GM12878 (cell line): ENCODE results near the gene IQGAP2. TPM values are rescaled to one million over a fixed set of nuclear protein-coding genes. Genes with fewer than 3 reads are reported as not detected.

Experiments used
- BCL3 ChIP-seq: IDR thresholded peaks from 2 replicates; pipeline ENCODE4 v1.6.1; 2011; ENCODE audit warnings: borderline replicate concordance, low read depth, mild to moderate bottlenecking, moderate library complexity, low read length; ENCODE audit not compliant: insufficient read depth, poor library complexity, severe bottlenecking
- CREM ChIP-seq: IDR thresholded peaks from 2 replicates; pipeline ENCODE4 v1.6.1; 2014; ENCODE audit warnings: antibody characterized with exemption, low read depth
- IKZF2 ChIP-seq, 2 experiments: fragments of 450-650 bp; IDR thresholded peaks; 2 replicates each; pipeline ENCODE4 v1.6.1; 2017; ENCODE audit warnings: mild to moderate bottlenecking in 2 of 2, moderate library complexity in 2 of 2
- KAT2A ChIP-seq: conservative IDR thresholded peaks from 2 replicates; pipeline ENCODE4 v1.6.1; 2011; ENCODE audit warnings: low read depth, low read length; ENCODE audit not compliant: control insufficient read depth
- NRF1 ChIP-seq: conservative IDR thresholded peaks from 2 replicates; pipeline ENCODE4 v1.6.1; 2011; ENCODE audit warnings: mild to moderate bottlenecking, low read depth, low read length, improper control_type of control experiment
- RCOR1 ChIP-seq: conservative IDR thresholded peaks from 2 replicates; pipeline ENCODE4 v1.6.1; 2012; ENCODE audit warnings: low read depth, low read length, improper control_type of control experiment
- SMARCA5 ChIP-seq: fragments of 450-650 bp; IDR thresholded peaks from 2 replicates; pipeline ENCODE4 v1.6.1; 2017; ENCODE audit warnings: mild to moderate bottlenecking
- STAT3 ChIP-seq: IDR thresholded peaks from 2 replicates; pipeline ENCODE4 v1.6.1; 2011; ENCODE audit warnings: low read depth, low read length, improper control_type of control experiment
- ZBTB4 ChIP-seq: fragments of 450-650 bp; formaldehyde crosslinking; IDR thresholded peaks from 2 replicates; pipeline ENCODE4 v1.4.0; 2022; ENCODE audit warnings: mild to moderate bottlenecking, moderate library complexity
- ZNF384 ChIP-seq: IDR thresholded peaks from 2 replicates; pipeline ENCODE4 v1.6.1; 2012; ENCODE audit warnings: low read depth, mild to moderate bottlenecking, low read length, improper control_type of control experiment, borderline replicate concordance
- polyA plus RNA-seq, 11 experiments: library from polyadenylated mRNA; depleted of rRNA in 4 of 11; unstranded in 6 of 11; stranded (reverse) in 5 of 11; fragments of >200 nt; fragmentation: Nextera tagmentation in 4 of 11; fragmentation: Illumina TruSeq in 1 of 11; extraction: Ambion mirVana in 4 of 11; extraction: Trizol in 1 of 11; gene quantifications; 1 replicate in 1 of 11; 2 replicates in 10 of 11; pipeline versions ENCODE4 v1.2.1 to v1.2.3, GENCODE V29; 2011 to 2016; ENCODE audit warnings: inconsistent platforms in 2 of 11, missing spikeins in 2 of 11, low read depth in 1 of 11
- total RNA-seq, 4 experiments: library from RNA; depleted of rRNA in 3 of 4; stranded (reverse); fragments of >200 nt in 3 of 4; fragmentation: Illumina TruSeq in 1 of 4; extraction: Trizol in 1 of 4; gene quantifications; 2 replicates each; pipeline versions ENCODE4 v1.2.1 to v1.2.3, GENCODE V29; 2013 to 2021

Gene IQGAP2
- total and polyA plus RNA-seq, 10 of the 15 experiments (the other 5 are each of a cell fraction or from before 2014, with no cell fraction given) = 14.5 to 41.4 (median 21.8) TPM

- no peak for TF ChIP-seq BCL3
- no peak for TF ChIP-seq RCOR1
- no peak for TF ChIP-seq NRF1
- no peak for TF ChIP-seq IKZF2 (IDR thresholded peaks at IDR 0.05)
- TF ChIP-seq STAT3 = no peak
- TF ChIP-seq CREM = no peak
- no peak for TF ChIP-seq ZBTB4 (CRISPR knock-in tag)
- TF ChIP-seq SMARCA5 = no peak
- TF ChIP-seq ZNF384 = no peak
- TF ChIP-seq KAT2A = no peak
Measured at GRCh38 chr5:76649140-76649539, 246.1 kb downstream of the IQGAP2 start (continued).
